H9 (cell line): Measurements from ENCODE around the gene NUP160. TPM values are rescaled to one million over a fixed set of nuclear protein-coding genes. Genes with fewer than 3 reads are reported as not detected.

Source experiments
- DNase-seq: peaks from one replicate; pipeline ENCODE4 v3.0.0-alpha.2; 2017
- H2AFZ ChIP-seq: one replicate; pipeline ENCODE4 v1.6.1; 2013; ENCODE audit warnings: mild to moderate bottlenecking, low read length, control low read depth, moderate library complexity
- H2AK5ac ChIP-seq: 2 replicates; pipeline ENCODE4 v1.6.1; 2013; ENCODE audit warnings: low read length, control low read depth, mixed read lengths; ENCODE audit not compliant: insufficient read length
- H2BK120ac ChIP-seq: one replicate; pipeline ENCODE4 v1.6.1; 2013; ENCODE audit warnings: low read depth, mild to moderate bottlenecking, low read length, control low read depth, inconsistent platforms; ENCODE audit not compliant: poor library complexity, severe bottlenecking
- H2BK12ac ChIP-seq: 2 replicates; pipeline ENCODE4 v1.6.1; 2013; ENCODE audit warnings: low read length, control low read depth, mixed read lengths, low read depth; ENCODE audit not compliant: insufficient read length
- H2BK15ac ChIP-seq: 2 replicates; pipeline ENCODE4 v1.6.1; 2013; ENCODE audit warnings: low read depth, low read length, control low read depth
- H2BK20ac ChIP-seq: one replicate; pipeline ENCODE4 v1.6.1; 2013; ENCODE audit warnings: low read depth, mild to moderate bottlenecking, low read length, control low read depth, inconsistent platforms; ENCODE audit not compliant: poor library complexity, severe bottlenecking
- H2BK5ac ChIP-seq: 2 replicates; pipeline ENCODE4 v1.6.1; 2013; ENCODE audit warnings: low read length, control low read depth, mixed read lengths; ENCODE audit not compliant: insufficient read length
- H3K14ac ChIP-seq: 2 replicates; pipeline ENCODE4 v1.6.1; 2013; ENCODE audit warnings: low read length, control low read depth; ENCODE audit not compliant: insufficient read depth
- H3K18ac ChIP-seq: 2 replicates; pipeline ENCODE4 v1.6.1; 2013; ENCODE audit warnings: low read depth, mild to moderate bottlenecking, mixed read lengths, low read length, control low read depth; ENCODE audit not compliant: insufficient read length
- H3K23ac ChIP-seq: 2 replicates; pipeline ENCODE4 v1.6.1; 2013; ENCODE audit warnings: low read length, control low read depth, mixed read lengths, low read depth; ENCODE audit not compliant: insufficient read length
- H3K23me2 ChIP-seq: 2 replicates; pipeline ENCODE4 v1.6.1; 2013; ENCODE audit warnings: low read depth, mild to moderate bottlenecking, mixed read lengths, low read length, control low read depth; ENCODE audit not compliant: insufficient read length, poor library complexity, severe bottlenecking
- H3K27ac ChIP-seq: 2 replicates; pipeline ENCODE4 v1.5.1; 2013; ENCODE audit warnings: low read length, control low read depth, mixed read lengths, low read depth; ENCODE audit not compliant: insufficient read length
- H3K27me3 ChIP-seq: 2 replicates; pipeline ENCODE4 v1.6.1; 2013; ENCODE audit warnings: low read length, control low read depth, inconsistent platforms; ENCODE audit not compliant: insufficient read depth
- H3K4ac ChIP-seq: 2 replicates; pipeline ENCODE4 v1.6.1; 2013; ENCODE audit warnings: low read depth, mild to moderate bottlenecking, control low read depth, inconsistent platforms, low read length, moderate library complexity
- H3K4me1 ChIP-seq: 2 replicates; pipeline ENCODE4 v1.6.1; 2013; ENCODE audit warnings: low read length, control low read depth, inconsistent platforms; ENCODE audit not compliant: insufficient read depth
- H3K4me2 ChIP-seq: 2 replicates; pipeline ENCODE4 v1.6.1; 2013; ENCODE audit warnings: low read length, control low read depth, mixed read lengths; ENCODE audit not compliant: insufficient read length, insufficient read depth
- H3K56ac ChIP-seq: 2 replicates; pipeline ENCODE4 v1.6.1; 2013; ENCODE audit warnings: low read depth, mild to moderate bottlenecking, mixed read lengths, low read length, control low read depth; ENCODE audit not compliant: insufficient read length
- H3K79me1 ChIP-seq: 2 replicates; pipeline ENCODE4 v1.6.1; 2013; ENCODE audit warnings: low read depth, mild to moderate bottlenecking, moderate library complexity, low read length, control low read depth, inconsistent platforms; ENCODE audit not compliant: insufficient read depth, poor library complexity, severe bottlenecking
- H3K79me2 ChIP-seq: 2 replicates; pipeline ENCODE4 v1.6.1; 2013; ENCODE audit warnings: low read length, control low read depth, inconsistent platforms; ENCODE audit not compliant: insufficient read depth
- H3K9ac ChIP-seq: 2 replicates; pipeline ENCODE4 v1.6.1; 2013; ENCODE audit warnings: low read length, control low read depth, mixed read lengths; ENCODE audit not compliant: insufficient read length; ENCODE audit errors: extremely low read depth
- H3K9me3 ChIP-seq: one replicate; pipeline ENCODE4 v1.6.1; 2013; ENCODE audit warnings: low read depth, low read length, inconsistent platforms; ENCODE audit not compliant: control insufficient read depth
- H3T11ph ChIP-seq: one replicate; pipeline ENCODE4 v1.6.1; 2013; ENCODE audit warnings: mild to moderate bottlenecking, low read length, control low read depth, inconsistent platforms
- H4K20me1 ChIP-seq: one replicate; pipeline ENCODE4 v1.6.1; 2013; ENCODE audit not compliant: control insufficient read depth, insufficient read length, insufficient read depth
- H4K5ac ChIP-seq: 2 replicates; pipeline ENCODE4 v1.6.1; 2013; ENCODE audit warnings: low read depth, mild to moderate bottlenecking, mixed read lengths, low read length, control low read depth; ENCODE audit not compliant: insufficient read length
- H4K8ac ChIP-seq: replicated peaks from 2 replicates; pipeline ENCODE4 v1.6.1; 2013; ENCODE audit warnings: low read length, control low read depth, mixed read lengths, low read depth; ENCODE audit not compliant: insufficient read length
- H4K91ac ChIP-seq: 2 replicates; pipeline ENCODE4 v1.6.1; 2013; ENCODE audit warnings: low read depth, mild to moderate bottlenecking, moderate library complexity, mixed read lengths, low read length, control low read depth; ENCODE audit not compliant: insufficient read length
- H3K27ac Mint-ChIP-seq, 3 experiments: 2 replicates in 2 of 3; 3 replicates in 1 of 3; pipeline ENCODE4 v1.8.0; 2020 to 2021; ENCODE audit warnings: mixed read lengths in 3 of 3, mild to moderate bottlenecking in 1 of 3, moderate library complexity in 1 of 3
- H3K27me3 Mint-ChIP-seq: 2 replicates; pipeline ENCODE4 v1.8.0; 2021; ENCODE audit warnings: low read depth, mild to moderate bottlenecking, moderate library complexity, mixed read lengths
- H3K36me3 Mint-ChIP-seq, 3 experiments: 2 replicates in 2 of 3; 3 replicates in 1 of 3; pipeline ENCODE4 v1.8.0; 2020 to 2021; ENCODE audit warnings: low read depth in 3 of 3, mixed read lengths in 3 of 3; ENCODE audit not compliant: insufficient read depth in 1 of 3
- H3K4me1 Mint-ChIP-seq, 2 experiments: 2 replicates each; pipeline ENCODE4 v1.8.0; 2020; ENCODE audit warnings: mixed read lengths in 2 of 2
- H3K4me3 Mint-ChIP-seq, 2 experiments: 2 replicates in 1 of 2; 3 replicates in 1 of 2; pipeline ENCODE4 v1.8.0; 2020 to 2021; ENCODE audit warnings: mild to moderate bottlenecking in 2 of 2, mixed read lengths in 2 of 2, moderate library complexity in 1 of 2
- H3K9me3 Mint-ChIP-seq, 2 experiments: 2 replicates in 1 of 2; 3 replicates in 1 of 2; pipeline ENCODE4 v1.8.0; 2020; ENCODE audit warnings: mild to moderate bottlenecking in 2 of 2, mixed read lengths in 2 of 2, moderate library complexity in 1 of 2
- WGBS: extraction: QIAGEN DNeasy Blood & Tissue Kit; methylation state at CpG from one replicate; pipeline ENCODE4 v1.1.7; 2013; ENCODE audit warnings: missing lambda C conversion rate, low lambda C conversion rate, mixed read lengths; ENCODE audit not compliant: insufficient read length; ENCODE audit errors: extremely low coverage; 5-methylcytosine and 5-hydroxymethylcytosine counted together
- total RNA-seq: library from RNA; stranded (reverse); gene quantifications from 2 replicates; pipeline ENCODE4 v1.2.1, GENCODE V29; 2021
- TF ChIP-seq, protein P1 (sequence below): fragments of 200-600 bp; sonication (generic); conservative IDR thresholded peaks from 3 replicates; pipeline ENCODE4 v1.8.0; 2021; ENCODE audit warnings: antibody characterized with exemption, mild to moderate bottlenecking

Gene NUP160
- total RNA-seq, 1 experiment from 2014 or later = 86.1 TPM

DNA sequence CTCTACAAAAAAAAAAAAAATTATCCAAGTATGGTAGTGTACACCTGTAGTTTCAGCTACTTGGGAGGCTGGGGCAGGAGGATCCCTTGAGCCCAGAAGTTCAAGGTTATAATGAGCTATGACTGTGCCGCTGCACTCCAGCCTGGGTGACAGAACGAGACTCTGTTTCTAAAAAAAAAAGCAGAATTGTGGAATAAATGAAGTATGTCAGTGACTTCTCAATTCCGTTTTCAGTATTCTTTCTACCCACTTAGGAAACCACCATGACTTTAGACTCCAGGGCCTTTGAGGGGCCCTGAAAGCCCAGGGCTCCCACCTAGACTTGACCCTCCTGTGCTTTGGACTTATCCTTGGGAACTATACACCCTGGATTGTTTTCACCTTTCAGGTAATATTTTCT, 6.5 kb upstream of the NUP160 start:
- Histone ChIP-seq H3K27ac (no peak overlapping the region), H3K9me3 (no peaks in the 10 kb centered on the region), H4K91ac (no peak overlapping the region), H3K23ac (no peak overlapping the region), H2BK20ac (no peak overlapping the region), H3K4me1 (no peaks in the 10 kb centered on the region), H3K56ac (no peak overlapping the region), H2AFZ (no peak overlapping the region), H2BK120ac (no peak overlapping the region), H2AK5ac (no peak overlapping the region), H3T11ph (no peak overlapping the region), H3K14ac (no peak overlapping the region), H2BK15ac (no peak overlapping the region), H3K4me2 (no peak overlapping the region), H4K20me1 (no peaks in the 10 kb centered on the region), H3K4ac (no peak overlapping the region), H2BK12ac (no peak overlapping the region), H3K9ac (no peak overlapping the region), H3K79me1 (no peaks in the 10 kb centered on the region), H3K79me2 (no peaks in the 10 kb centered on the region), H2BK5ac (no peak overlapping the region), H3K18ac (no peak overlapping the region), H4K5ac (no peak overlapping the region), H3K27me3 (no peaks in the 10 kb centered on the region), H4K8ac (no peak overlapping the region), H3K23me2 (no peaks in the 10 kb centered on the region)
- no peaks in the 10 kb centered on the region for H3K9me3 Mint-ChIP-seq
- no peak overlapping the region; a peak in 1 of 7 replicates for H3K27ac Mint-ChIP-seq
- H3K4me3 Mint-ChIP-seq = no peak overlapping the region
- H3K27me3 Mint-ChIP-seq = no peaks in the 10 kb centered on the region
- TF ChIP-seq, protein P1, sequence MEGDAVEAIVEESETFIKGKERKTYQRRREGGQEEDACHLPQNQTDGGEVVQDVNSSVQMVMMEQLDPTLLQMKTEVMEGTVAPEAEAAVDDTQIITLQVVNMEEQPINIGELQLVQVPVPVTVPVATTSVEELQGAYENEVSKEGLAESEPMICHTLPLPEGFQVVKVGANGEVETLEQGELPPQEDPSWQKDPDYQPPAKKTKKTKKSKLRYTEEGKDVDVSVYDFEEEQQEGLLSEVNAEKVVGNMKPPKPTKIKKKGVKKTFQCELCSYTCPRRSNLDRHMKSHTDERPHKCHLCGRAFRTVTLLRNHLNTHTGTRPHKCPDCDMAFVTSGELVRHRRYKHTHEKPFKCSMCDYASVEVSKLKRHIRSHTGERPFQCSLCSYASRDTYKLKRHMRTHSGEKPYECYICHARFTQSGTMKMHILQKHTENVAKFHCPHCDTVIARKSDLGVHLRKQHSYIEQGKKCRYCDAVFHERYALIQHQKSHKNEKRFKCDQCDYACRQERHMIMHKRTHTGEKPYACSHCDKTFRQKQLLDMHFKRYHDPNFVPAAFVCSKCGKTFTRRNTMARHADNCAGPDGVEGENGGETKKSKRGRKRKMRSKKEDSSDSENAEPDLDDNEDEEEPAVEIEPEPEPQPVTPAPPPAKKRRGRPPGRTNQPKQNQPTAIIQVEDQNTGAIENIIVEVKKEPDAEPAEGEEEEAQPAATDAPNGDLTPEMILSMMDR = no peak
- DNase-seq = no peak
- no peaks in the 10 kb centered on the region for H3K4me1 Mint-ChIP-seq
- H3K36me3 Mint-ChIP-seq = no peaks in the 10 kb centered on the region
- no CpG with 5 or more reads among the region's 3 CpGs for WGBS
